HG02610 (cell line): ENCODE measurements around the gene FLT1.

Experiments used
- ATAC-seq: cut with Tn5 transposase; IDR thresholded peaks from one replicate; pipeline ENCODE4 v1.9.1; 2021; ENCODE audit warnings: mild to moderate bottlenecking, moderate library complexity; ENCODE audit not compliant: unreplicated experiment

FLT1 gene

DNA sequence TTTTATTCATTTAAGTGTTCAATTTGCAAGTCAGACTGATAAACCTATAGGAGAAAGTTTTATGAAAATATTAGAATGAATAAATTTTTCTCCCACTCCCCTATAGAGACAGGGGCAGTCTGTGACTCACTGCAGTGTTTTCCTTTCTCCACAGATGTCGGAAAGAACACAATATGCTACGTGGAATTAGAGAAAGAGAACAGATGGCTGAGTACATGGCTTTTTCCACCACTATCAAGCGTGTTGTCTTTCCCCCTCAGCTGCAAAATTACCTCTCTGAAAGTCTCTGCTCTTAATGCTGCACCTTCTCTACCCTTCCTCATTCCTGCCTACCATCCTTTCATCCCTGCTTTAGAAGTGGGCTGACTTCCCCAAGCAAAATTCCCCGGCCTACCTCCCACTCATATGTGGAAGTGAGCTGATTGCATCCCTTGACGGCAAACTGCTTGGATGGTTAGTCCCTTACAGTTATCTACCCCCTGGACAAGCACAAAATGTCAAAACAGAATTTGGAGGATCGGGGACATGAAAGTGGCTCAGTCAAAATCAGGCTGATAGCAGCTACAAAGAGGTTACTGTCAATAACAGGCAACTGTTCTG lies 30.0 kb downstream of the FLT1 start:
- no peak for ATAC-seq

DNA sequence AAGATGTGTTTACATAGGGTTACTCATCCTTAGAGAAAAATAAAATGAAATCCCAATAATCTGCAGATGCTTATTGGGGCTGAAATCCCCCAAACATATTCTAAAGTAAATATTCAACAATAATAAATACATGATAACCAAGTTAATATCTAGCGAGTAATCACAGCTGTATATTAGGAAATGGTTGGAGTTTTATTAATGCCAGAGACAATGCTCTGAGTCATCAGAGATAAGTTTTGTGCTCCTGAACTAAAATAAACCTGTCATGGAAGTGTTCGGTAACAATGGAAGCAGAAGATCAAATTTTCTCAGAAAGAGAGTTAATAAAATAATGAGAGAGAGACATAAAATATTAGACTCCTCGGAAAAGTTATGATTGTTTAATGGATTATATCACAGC lies 31.4 kb downstream of the FLT1 start:
- no peak for ATAC-seq

DNA sequence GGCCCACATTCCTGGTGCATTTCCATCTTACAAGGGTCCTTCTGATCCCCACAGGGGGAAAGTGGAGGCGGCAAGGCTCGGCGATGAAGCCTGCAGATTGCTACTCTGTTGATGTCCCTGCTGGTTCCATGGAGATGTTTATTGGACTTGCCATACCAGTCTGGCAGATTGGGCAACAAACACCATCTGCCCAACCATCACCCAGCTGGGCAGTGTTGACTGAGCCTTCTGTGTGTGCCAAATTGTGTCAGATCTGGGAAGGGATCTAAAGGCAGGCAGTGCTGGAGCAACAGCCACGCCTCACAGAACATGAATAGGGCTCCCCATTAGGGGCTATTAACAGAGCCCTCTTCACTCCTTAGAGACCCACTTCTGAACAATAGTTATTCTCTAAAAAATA lies 35.0 kb downstream of the FLT1 start:
- ATAC-seq: no peak

DNA sequence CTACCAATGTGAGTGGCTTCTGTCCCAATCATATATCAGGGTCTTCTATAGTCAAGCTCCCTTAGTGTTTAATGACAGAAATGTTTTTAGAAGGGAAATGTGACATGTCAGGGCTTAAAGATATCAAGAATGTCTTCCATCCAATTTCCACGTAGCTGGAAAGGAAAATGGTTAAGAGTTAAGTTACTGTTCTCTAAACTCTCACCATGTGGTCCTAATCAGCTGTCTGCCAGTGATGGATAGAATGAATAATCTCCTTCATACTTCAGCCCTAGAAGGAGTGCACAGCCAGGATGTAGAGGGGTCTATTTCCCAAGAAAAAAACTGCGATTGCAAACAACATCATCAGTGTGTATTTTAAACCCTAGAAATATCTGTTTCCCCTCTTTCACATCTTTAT lies 36.3 kb downstream of the FLT1 start:
- no peak for ATAC-seq

DNA sequence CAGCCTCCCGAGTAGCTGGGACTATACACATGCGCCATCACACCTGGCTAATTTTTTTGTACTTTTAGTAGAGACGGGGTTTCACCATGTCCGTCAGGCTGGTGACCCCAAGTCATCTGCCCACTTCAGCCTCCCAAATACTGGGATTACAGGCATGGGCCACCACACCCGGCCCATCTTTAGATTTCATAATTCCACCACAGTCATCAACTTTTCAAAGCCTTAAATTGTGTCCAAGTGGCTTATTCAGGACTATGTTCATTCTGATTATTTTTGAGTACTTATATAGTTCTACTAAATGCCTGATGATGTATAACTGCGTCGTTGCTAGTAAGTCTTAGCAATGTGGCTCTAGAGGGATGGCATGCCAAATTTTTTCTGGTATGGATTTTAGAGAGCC lies 36.9 kb downstream of the FLT1 start:
- no peak for ATAC-seq

DNA sequence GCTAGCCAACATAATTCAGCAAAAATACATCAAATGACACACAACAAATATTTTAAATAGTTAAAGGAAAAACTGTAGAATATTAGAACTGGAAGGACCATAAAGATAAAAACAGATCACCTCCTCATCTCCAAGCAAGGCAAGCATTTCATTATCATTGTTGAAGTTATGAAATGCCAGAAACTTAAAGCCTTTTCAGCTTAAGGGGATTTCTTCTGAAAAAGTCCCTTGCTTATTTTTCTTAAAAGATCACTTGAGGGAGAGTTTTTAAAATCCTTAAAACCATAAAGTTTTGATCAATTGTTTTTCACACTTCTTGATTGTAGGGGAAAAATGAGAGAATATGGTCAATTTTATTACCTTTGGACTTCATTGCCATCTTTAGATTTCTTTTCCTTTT lies 37.4 kb downstream of the FLT1 start:
- no peak for ATAC-seq

DNA sequence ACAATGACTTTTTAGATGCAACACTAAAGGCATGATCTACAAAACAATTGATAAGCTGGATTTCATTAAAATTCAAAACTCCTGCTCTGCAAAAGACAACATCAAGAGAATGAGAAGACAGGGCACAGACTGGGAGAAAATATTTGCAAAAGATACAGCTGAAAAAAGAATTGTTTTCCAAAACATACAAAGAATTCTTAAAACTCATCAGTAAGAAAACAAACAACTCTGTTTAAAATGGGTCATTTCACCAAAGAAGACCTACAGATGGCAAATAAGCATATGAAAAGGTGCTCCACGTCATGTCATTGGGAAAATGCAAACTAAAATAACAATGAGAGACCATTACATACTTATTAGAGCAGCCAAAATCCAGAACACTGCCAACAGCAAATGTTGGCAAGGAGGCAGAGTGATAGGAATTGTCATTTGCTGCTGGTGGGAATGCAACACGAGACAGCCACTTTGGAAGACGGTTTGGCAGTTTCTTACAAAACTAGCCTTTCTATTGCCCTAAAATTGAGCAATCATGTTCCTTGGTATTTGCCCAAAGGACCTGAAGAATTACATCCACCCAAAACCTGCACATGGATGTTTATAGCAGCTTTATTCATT lies 39.2 kb downstream of the FLT1 start:
- ATAC-seq: no peak

DNA sequence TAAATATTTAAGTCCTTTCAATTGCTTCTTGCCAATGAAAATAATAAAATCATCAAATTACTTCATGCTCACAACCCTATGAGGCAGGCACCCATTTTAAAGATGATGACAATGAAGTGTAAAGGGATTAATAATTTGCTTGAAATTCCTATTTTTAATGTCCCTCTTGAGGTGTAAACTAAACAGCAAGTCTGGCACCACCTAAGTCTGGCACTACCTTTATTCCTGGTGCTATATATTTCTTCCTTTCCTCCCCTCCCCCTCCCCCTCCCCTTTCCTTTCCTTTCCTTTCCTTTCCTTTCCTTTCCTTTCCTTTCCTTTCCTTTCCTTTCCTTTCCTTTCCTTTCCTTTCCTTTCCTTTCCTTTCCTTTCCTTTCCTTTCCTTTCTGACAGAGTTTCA lies 42.2 kb downstream of the FLT1 start:
- no peak for ATAC-seq

DNA sequence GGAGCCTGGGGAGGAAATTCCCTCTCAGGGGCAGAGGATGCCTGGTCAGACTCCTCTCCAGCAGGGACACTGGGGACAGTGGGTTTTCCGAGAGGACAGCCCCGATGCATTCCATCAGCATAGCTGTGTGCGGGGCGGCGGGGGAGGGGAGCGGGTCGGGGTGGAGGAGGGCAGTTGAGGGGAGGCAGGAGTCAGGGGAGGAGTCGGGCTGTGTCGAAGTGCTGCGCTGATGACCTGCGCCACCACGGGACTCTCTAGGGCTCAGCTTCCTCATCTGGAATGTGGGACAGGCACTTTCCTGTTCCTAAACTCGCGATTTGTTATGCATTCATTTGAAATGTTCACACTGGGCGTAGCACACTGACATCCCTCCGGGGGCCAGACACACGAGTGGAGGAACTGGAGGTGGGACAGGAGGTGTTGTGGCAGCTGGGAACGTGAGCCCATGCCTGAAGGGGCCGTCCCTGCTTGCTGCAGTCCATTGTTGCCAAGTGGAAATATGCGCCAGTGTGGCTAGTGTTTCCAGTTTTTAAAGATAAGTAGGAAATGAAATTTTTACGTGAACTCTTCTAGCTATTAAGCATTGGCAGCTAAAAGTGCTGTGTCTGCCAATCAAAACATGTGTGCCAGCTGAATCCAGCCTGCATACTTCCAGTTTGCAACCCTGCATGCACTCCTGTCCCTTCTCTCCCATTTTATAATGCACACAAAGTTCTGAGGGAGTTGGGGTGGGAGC lies 43.3 kb downstream of the FLT1 start:
- no peak for ATAC-seq

DNA sequence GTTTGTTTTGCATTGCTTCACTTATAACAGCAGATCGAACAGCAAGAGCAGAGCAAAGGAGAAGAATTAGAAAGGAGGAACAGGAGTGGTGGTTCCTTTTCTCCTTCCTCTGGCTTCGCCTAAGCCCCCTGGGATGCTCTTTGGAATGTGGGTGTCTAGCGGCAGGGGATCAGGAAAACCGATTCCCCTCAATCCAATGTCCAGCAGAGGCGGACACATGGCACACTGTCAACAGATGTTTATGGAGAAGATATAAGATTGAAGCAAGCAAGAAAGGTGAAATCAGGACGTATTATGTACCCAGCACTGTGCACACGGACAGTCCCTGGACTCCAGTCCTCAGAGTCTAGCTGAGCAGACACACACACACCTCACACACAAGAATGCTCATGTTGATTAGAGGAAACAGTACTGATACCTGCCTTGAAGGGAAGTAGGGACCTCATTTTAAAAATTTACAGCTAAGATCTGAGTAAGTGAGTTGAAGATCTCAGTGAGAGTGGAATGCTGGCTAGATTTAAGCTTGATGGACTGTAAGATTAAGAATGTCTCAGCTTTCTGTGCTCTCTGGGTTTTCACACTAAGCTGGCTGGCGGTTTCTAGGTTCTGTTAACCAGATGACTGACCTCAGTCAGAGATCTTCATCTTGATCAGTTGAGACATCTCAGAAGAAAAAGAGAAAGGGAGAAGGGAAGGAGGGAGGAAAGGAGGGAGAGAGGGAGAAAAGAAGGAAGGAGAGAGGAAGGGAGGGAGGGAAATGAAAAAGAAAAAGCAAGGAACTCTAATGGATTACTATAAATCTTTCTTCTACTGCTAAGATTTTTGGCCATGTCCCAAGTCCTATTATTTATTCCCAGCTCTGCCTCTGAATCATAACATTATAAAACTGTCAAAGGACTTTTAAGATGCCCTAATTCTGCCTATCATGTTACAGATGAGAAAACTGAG lies 44.8 kb downstream of the FLT1 start:
- ATAC-seq: no peak

DNA sequence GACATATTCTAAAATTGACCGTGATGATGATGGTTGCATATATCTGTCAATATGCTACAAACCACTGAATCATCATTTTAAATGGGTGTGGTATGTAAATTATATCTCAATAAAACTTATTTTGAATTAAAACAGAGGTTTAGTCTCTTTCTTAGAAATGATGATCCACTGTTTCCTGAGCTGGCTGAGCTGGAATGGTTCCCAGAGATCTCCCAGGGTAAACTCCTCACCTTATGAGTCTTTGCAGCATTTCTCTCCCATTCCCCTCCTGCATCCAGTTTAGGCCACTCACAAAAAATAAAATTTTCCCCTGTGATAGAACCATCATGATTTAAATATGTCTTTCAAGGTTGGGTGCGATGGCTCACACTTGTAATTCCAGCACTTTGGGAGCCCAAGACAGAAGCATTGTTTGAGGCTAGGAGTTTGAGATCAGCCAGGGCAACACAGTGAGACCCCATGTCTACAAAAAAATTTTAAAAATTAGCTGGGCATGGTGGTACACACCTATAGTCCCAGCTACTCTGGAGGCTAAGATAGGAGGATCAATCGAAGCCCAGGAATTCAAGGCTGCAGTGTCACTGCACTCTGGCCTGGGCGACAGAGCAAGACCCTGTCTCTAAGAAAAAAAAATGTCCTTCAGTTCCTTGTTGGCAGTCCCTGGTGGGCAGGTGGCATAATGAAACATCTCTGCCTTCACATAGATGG lies 46.1 kb downstream of the FLT1 start:
- ATAC-seq: no peak

DNA sequence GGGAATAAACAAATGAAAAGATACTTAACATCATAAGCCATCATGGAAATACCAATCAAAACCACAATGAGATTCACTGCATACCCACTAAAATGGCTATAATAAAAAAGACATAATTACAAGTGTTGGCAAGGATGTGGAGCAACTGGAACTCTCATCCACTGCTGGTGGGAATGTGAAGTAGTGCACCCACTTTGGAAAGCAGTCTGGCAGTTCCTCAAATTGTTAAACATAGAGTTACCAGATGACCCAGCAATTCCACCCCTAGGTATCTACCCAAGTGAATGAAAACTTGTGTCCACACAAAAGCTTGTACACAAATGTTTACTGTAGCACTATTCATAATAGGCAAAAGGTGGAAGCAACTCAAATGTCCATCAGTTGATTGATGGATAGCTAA lies 46.9 kb downstream of the FLT1 start:
- ATAC-seq: no peak

DNA sequence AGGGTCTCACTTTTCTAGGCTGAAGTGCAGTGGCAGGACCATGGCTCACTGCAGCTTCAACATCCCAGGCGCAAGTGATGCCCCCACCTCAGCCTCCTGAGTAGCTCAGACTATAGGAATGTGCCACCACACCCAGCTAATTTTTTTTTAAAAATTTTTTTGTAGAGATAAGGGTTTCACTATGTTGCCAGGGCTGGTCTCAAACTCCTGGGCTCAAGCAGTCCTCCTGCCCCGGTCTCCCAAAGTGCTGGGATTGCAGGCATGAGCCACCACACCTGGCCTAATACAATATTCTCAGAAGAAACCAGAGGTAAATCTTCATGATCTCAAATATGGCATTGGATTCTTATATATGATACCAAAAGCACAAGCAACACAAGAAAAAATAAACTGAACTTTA lies 47.7 kb downstream of the FLT1 start:
- ATAC-seq: no peak

DNA sequence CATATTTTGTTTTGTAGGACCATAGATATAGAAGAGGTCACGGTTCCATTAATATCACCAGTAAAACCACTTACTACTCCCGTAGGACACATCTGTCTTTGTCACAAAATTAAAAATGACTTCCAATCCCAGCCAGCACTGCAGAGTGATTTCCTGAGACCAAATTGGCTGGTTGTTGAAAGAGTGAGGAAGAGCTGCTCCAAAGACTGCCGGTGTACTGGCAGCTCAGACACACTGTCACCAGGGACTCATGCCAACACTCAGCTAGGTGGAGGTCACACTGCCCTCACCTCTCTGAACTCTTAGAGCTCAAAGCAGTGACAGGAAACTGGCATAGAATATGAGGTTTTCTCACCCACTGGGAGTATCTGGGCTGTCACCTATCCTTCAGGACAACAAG lies 52.1 kb downstream of the FLT1 start:
- ATAC-seq: no peak

DNA sequence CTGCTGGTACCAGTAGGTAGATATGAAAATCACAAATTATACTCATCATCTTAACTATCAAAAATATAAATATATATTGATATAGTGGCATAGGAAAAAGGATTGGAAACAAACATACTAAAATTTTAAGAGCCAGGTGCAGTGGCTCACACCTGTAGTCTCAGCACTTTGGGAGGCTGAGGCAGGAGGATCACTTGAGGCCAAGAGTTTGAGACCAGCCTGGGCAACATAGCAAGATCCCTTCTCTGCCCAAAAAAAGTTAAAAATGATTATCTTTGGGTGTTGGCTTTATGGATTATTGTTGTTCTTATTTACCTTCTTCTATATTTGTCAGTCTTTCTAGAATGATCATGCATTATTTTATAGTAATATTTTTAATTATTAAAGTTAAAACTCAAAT lies 53.4 kb downstream of the FLT1 start:
- ATAC-seq: no peak

DNA sequence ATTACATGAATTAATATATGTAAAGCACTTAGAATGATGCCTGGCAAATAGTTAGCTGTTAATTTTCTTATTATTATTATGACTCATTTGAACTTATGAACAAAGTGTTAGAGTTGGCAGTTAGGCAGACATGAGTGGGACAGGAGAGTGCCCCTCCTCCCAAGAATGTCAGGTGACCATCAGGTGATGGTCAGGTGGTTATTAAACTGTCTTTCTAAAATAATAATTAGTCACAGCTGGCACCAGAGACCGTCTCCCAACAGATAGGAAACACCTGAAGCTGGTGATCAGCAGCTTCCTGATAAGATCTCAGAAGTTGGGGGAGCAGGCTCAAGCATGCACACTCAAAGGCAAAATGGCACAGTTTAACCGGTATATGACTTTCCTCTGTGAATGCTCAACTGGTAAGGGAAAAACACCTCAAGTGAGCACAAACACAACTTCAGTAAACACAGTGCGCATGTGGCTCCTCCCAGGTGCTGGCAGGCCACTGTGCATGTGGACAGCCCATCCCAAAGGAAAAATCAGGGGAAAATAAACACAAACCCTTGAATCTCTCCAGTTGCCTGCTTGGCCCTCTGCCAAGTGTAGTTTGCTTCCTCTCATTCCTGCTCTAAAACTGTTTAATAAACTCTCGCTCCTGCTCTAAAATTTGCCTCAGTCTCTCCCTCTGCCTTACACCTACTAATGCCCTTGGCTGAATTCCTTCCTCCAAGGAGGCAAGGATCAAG lies 54.0 kb downstream of the FLT1 start:
- no peak for ATAC-seq

DNA sequence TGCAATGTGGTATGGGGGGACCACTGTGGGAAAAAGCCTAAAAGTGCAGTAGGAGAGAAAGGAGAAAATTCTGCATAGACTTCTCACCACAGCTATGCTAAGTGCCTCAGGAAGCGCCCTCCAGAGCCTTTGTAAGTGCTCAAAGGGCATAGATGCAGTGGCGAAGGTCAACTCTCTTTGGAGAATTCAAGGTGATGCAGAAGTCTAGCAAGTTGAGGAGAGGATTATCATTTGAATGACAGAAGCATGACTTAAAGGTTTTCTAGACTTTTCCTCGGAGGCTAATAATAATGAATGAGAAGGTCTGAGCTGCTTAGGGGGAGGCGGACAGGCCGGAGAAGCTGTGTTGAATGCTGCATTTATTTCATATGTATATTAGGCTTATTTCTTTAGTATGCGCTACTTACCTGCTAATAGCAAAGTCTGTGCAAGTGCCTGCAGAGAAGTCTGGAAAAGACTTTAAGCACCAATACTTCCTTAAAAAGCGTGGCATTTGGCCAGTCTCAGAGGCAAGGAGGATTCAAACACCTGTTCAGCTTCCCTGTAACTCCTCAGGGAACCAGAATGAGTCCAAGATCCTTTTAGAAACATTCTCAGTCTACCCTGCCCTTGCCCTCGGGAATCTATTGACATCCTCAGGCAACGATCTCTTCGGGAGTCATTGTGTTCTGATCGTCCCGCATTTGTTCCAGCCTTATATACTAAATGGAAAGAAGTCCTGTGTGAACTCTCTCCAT lies 56.2 kb downstream of the FLT1 start:
- no peak for ATAC-seq

DNA sequence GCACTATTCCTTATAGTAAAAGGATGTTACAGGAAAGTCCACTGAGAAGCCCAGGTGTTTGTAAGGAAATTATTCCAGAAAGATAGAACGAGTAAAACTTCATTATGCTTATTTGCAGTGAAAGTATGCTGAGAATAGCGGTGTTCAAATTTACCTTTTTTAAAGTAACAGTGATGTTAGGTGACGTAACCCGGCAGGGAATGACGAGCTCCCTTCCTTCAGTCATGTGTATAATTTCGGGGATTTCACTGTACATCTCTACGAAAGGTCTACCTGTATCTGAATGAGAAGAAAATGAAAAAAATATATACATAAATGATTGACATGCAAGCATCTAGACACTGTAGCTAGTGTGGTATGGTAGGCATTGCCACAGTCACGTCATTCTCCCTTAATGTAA lies 56.9 kb downstream of the FLT1 start:
- ATAC-seq: no peak

DNA sequence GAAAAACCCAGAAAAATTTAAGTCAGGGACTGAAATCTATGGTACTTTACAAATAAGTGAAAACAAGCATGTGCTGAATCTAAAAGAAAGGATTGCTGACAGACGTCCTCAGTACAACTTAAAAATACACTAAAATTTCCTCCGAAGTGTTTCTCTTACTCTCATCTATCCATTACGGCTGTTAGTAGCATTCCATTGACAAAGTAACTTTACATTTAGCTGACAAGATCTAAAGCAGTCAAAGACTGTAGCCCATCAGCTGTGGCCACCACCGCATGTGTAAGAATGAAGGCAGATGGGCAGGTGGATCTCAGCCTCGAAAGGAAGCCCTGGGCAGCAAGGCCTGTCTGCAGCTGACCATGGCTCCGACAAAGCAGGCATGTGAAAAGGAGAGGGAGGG lies 59.0 kb downstream of the FLT1 start:
- ATAC-seq: no peak

DNA sequence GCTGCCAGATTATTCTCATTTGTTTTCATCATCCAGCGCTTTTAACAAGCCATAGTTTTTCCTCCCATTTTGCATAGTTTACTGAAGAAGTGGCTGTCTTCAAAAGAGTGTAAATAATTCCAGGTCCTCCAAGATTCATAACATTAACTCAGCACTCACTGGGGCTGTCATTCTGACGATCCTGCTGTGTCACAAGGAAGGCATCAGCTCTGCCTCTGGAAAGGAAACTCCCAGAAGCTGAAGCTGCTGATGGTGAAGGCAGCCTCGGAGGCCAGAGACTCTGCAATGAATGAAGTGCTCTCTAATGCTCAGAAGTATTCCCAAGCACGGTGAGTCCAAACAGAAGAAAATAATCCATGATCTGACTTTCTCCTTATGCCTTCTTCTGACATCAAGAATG lies 60.0 kb downstream of the FLT1 start:
- no peak for ATAC-seq
